ENCODE results near the gene CCR2. TPM values are rescaled to one million over a fixed set of nuclear protein-coding genes. Genes with fewer than 3 reads are reported as not detected.
"Not testable (repeated sequence)": the region's sequence is repeated elsewhere in the genome, so short reads cannot be mapped to it uniquely, and the experiment has no call there.

CCR2 gene
- total and polyA plus RNA-seq, 8 donors = 1.6 to 27.0 (median 2.0) TPM

GRCh38 chr3:46401579-46401978 is 47.7 kb downstream of the CCR2 start:
- no peak overlapping the region for H3K4me3 ChIP-seq
- H3K27ac ChIP-seq = no peak overlapping the region
- no peaks in the 10 kb centered on the region for H3K27me3 ChIP-seq
- no peaks in the 10 kb centered on the region for H3K9me3 ChIP-seq
- H3K4me1 ChIP-seq = peaks cover 41 to 70% of the 10 kb centered on the region in 2 donors
- ATAC-seq (no peak), DNase-seq (peak in 1 of 4 donors; percentile 19)
- TF ChIP-seq CTCF (IDR thresholded peaks at IDR 0.05) = no peak
- no peaks in the 10 kb centered on the region for H3K36me3 ChIP-seq
- intact Hi-C loops (cut with DNase I) = no loop called here

GRCh38 chr3:46402902-46403301 is 49.0 kb downstream of the CCR2 start:
- H3K27me3 ChIP-seq; intact Hi-C loops (cut with DNase I); H3K27ac ChIP-seq; H3K4me3 ChIP-seq; ATAC-seq; DNase-seq; H3K9me3 ChIP-seq; H3K36me3 ChIP-seq: not testable (repeated sequence)
- H3K4me1 ChIP-seq = peaks cover 38 to 70% of the 10 kb centered on the region in 2 donors

- H3K27ac ChIP-seq = peak overlapping the region; percentile 92 to 97
- no peak for TF ChIP-seq CTCF (IDR thresholded peaks at IDR 0.05)
- H3K27me3 ChIP-seq = no peaks in the 10 kb centered on the region
- intact Hi-C loops (cut with DNase I) = no loop called here
- no peaks in the 10 kb centered on the region for H3K9me3 ChIP-seq
- peak overlapping the region in 1 of 2 donors; percentile 57 for H3K4me3 ChIP-seq
- H3K36me3 ChIP-seq = peaks cover 0 to 20% of the 10 kb centered on the region in 2 donors
- H3K4me1 ChIP-seq = peaks cover 28 to 73% of the 10 kb centered on the region in 2 donors
- peak; percentile 76 for ATAC-seq
- DNase-seq = peak in 2 of 4 donors; percentile 58 to 75
Measured at GRCh38 chr3:46405301-46406019, 51.5 kb downstream of the CCR2 start.

GRCh38 chr3:46406443-46406787 is 52.5 kb downstream of the CCR2 start:
- H3K4me1 ChIP-seq = peaks cover 23 to 78% of the 10 kb centered on the region in 2 donors
- peaks cover 0 to 20% of the 10 kb centered on the region in 2 donors for H3K36me3 ChIP-seq
- no peak for TF ChIP-seq CTCF (IDR thresholded peaks at IDR 0.05)
- ATAC-seq = peak; percentile 14
- intact Hi-C loops (cut with DNase I) = no loop called here
- peak overlapping the region; percentile 92 to 97 for H3K27ac ChIP-seq
- peak overlapping the region; percentile 7 to 57 for H3K4me3 ChIP-seq
- H3K9me3 ChIP-seq = no peaks in the 10 kb centered on the region
- peak in 1 of 4 donors; percentile 68 for DNase-seq
- H3K27me3 ChIP-seq = no peaks in the 10 kb centered on the region

DNA sequence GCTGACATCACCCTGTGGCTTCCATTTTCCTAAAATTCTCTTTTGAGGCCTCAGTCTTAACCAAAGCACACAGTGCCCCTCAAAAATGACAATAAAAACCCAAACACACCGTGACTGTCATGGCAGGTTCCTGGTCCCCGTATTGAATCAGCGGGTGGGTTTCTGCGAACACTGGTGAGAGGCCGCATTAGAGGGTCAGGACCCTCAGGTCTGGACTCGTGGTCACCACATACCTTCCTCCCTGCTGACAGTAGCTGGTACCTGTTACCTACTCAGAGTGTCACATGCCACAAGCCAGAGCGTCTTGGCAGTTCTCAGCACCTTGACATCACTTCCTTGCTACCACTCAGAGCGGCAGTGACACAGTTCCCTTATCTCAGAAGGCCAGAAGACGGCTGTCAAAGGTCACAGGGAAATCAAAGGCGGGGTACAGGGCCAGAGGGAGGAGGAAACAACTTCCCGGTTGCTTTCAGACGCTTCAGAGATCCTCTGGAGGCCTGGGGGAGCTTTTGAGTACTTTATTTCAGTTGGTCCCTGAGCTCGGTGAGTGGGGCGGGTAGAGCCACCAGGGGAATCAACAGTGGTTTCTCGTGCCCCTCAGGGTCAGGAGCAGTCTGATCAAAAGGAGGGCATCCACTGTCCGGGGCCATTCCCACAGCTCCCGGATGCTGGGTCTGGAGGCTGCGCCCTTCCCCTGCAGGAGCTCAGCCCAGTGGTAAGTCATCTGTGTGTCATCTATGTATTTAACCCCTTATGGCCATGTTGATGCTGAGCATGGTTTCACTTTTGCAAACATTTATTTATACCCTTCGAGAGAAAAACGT is 53.1 kb downstream of the CCR2 start, which contains the start of the genes CCR5AS and CCRL2:
Gene CCR5AS (minus strand): TSS at position 279 of the 824 bp plus-strand sequence.
Gene CCRL2 (plus strand): TSS at position 472 of the 824 bp plus-strand sequence. CDS start 821 bp downstream, outside the sequence.
- H3K4me1 ChIP-seq = peaks cover 23 to 84% of the 10 kb centered on the region in 2 donors
- H3K9me3 ChIP-seq = no peaks in the 10 kb centered on the region
- no peaks in the 10 kb centered on the region for H3K27me3 ChIP-seq
- intact Hi-C loops (cut with DNase I) = no loop called here
- peak; percentile 76 for ATAC-seq
- DNase-seq = peak in 3 of 4 donors; percentile 58 to 89 (median 86)
- peaks cover 0 to 20% of the 10 kb centered on the region in 2 donors for H3K36me3 ChIP-seq
- TF ChIP-seq CTCF (IDR thresholded peaks at IDR 0.05) = peak in 1 of 2 donors; percentile 2
- peak within 1 kb of the TSS; percentile 92 to 97 for H3K27ac ChIP-seq
- peak within 1 kb of the TSS; percentile 14 to 57 for H3K4me3 ChIP-seq
